MCF 10A (cell line): Measurements from ENCODE around the gene ULBP2. TPM values are rescaled to one million over a fixed set of nuclear protein-coding genes. Genes with fewer than 3 reads are reported as not detected.
"Not testable (repeated sequence)": the region's sequence is repeated elsewhere in the genome, so short reads cannot be mapped to it uniquely, and the experiment has no call there.

Experiments used
- BruUV-seq: library from RNA; stranded (reverse); fragments of 400-500 nt; replicated peaks from 2 replicates; lab custom pipeline; 2021; lab: Mats Ljungman, UMichigan
- CTCF ChIA-PET: fragments of 300-600 bp; sonication (Branson Sonifier 250); formaldehyde crosslinking; extraction: SDS; loops from one replicate; lab custom pipeline; 2021; ENCODE audit warnings: antibody characterized with exemption, inconsistent platforms; lab: Yijun Ruan, JAX
- POLR2A ChIA-PET: fragments of 300-600, 350-650 bp; sonication (Branson Sonifier 250); formaldehyde crosslinking; extraction: SDS; loops from one replicate; lab custom pipeline; 2020; ENCODE audit warnings: antibody characterized with exemption, inconsistent platforms; lab: Yijun Ruan, JAX
- DNase-seq: peaks from one replicate; pipeline ENCODE4 v3.0.0-alpha.2; 2018; ENCODE audit not compliant: unreplicated experiment
- H3K27ac Mint-ChIP-seq: one replicate; pipeline ENCODE4 v1.8.0; 2022; ENCODE audit warnings: mild to moderate bottlenecking, low read depth, mixed read lengths; ENCODE audit not compliant: unreplicated experiment
- H3K27me3 Mint-ChIP-seq: one replicate; pipeline ENCODE4 v1.8.0; 2022; ENCODE audit warnings: mixed read lengths; ENCODE audit not compliant: insufficient read depth, unreplicated experiment
- H3K36me3 Mint-ChIP-seq: one replicate; pipeline ENCODE4 v1.8.0; 2022; ENCODE audit warnings: mild to moderate bottlenecking, moderate library complexity, mixed read lengths; ENCODE audit not compliant: insufficient read depth, unreplicated experiment
- H3K4me1 Mint-ChIP-seq: one replicate; pipeline ENCODE4 v1.8.0; 2022; ENCODE audit warnings: mixed read lengths; ENCODE audit not compliant: insufficient read depth, unreplicated experiment
- H3K4me3 Mint-ChIP-seq: one replicate; pipeline ENCODE4 v1.8.0; 2022; ENCODE audit warnings: mild to moderate bottlenecking, moderate library complexity, mixed read lengths; ENCODE audit not compliant: unreplicated experiment
- H3K9me3 Mint-ChIP-seq: one replicate; pipeline ENCODE4 v1.8.0; 2022; ENCODE audit warnings: mixed read lengths; ENCODE audit not compliant: unreplicated experiment
- CTCF ChIP-seq: fragments of 200-600 bp; IDR thresholded peaks from one replicate; pipeline ENCODE4 v1.8.0; 2022; ENCODE audit warnings: antibody characterized with exemption, mild to moderate bottlenecking; ENCODE audit not compliant: unreplicated experiment
- intact Hi-C: fragments of 100-400 bp; cut with micrococcal nuclease; formaldehyde crosslinking; loops from 2 replicates; pipeline ENCODE4 v1.14.1; 2022
- total RNA-seq: library from RNA; stranded (reverse); gene quantifications from 2 replicates; pipeline ENCODE4 v1.2.3, GENCODE V29; 2022

The ULBP2 gene
- total RNA-seq, 1 experiment from 2014 or later: 3.1 TPM

GRCh38 chr6:149939909-149940671 is 1.7 kb upstream of the ULBP2 start:
- H3K9me3 Mint-ChIP-seq: no peaks in the 10 kb centered on the region
- no peak for DNase-seq
- no peak overlapping the region for H3K27ac Mint-ChIP-seq
- CTCF ChIA-PET: interaction anchor here (0.6 to 1.3 kb wide), 2 partner anchors 22 to 77 kb away, joined by 3 to 5 read pairs; no protein-coding TSS in a partner anchor
- no peak overlapping the region for H3K4me3 Mint-ChIP-seq
- no peak for TF ChIP-seq CTCF
- intact Hi-C loops: loop anchor here (5.0 kb wide), 1 partner anchor 397 kb away; no protein-coding TSS in a partner anchor
- no TSS peak for BruUV-seq
- H3K4me1 Mint-ChIP-seq: peaks cover 15% of the 10 kb centered on the region
- H3K27me3 Mint-ChIP-seq: peaks cover 10% of the 10 kb centered on the region
- POLR2A ChIA-PET: no interaction called here
- no peaks in the 10 kb centered on the region for H3K36me3 Mint-ChIP-seq

- Mint-ChIP-seq H3K27ac (no peak overlapping the region), H3K27me3 (peaks cover 10% of the 10 kb centered on the region), H3K4me3 (no peak overlapping the region), H3K4me1 (peaks cover 11% of the 10 kb centered on the region), H3K36me3 (no peaks in the 10 kb centered on the region), H3K9me3 (no peaks in the 10 kb centered on the region)
- POLR2A ChIA-PET: no interaction called here
- BruUV-seq: no TSS peak
- DNase-seq: no peak
- TF ChIP-seq CTCF: no peak
- CTCF ChIA-PET: interaction anchor here (0.6 to 1.3 kb wide), 2 partner anchors 21 to 76 kb away, joined by 3 to 5 read pairs; no protein-coding TSS in a partner anchor
- intact Hi-C loops: no loop called here
These were observed 1.2 kb upstream of the ULBP2 start for GRCh38 chr6:149940672-149940982.

GRCh38 chr6:149942461-149942829 is 631 bp downstream of the ULBP2 start:
- Mint-ChIP-seq H3K9me3 (no peaks in the 10 kb centered on the region), H3K4me1 (peaks cover 11% of the 10 kb centered on the region), H3K27me3 (peaks cover 10% of the 10 kb centered on the region), H3K27ac (no peak overlapping the region), H3K36me3 (peaks cover 6% of the 10 kb centered on the region), H3K4me3 (peak overlapping the region; percentile 81)
- TF ChIP-seq CTCF: no peak
- no TSS peak for BruUV-seq
- ChIA-PET POLR2A (no interaction called here), CTCF (interaction anchor here (1.3 kb wide), 1 partner anchor 108 kb away, joined by 3 read pairs; no protein-coding TSS in a partner anchor)
- intact Hi-C loops: no loop called here
- no peak for DNase-seq

- H3K27ac Mint-ChIP-seq, H3K9me3 Mint-ChIP-seq, POLR2A ChIA-PET, intact Hi-C loops, BruUV-seq, H3K27me3 Mint-ChIP-seq, DNase-seq: not testable (repeated sequence)
- Mint-ChIP-seq H3K4me1 (peaks cover 11% of the 10 kb centered on the region), H3K4me3 (peak overlapping the region; percentile 81), H3K36me3 (peaks cover 12% of the 10 kb centered on the region)
- CTCF ChIA-PET: interaction anchor here (1.3 kb wide), 1 partner anchor 109 kb away, joined by 3 read pairs; no protein-coding TSS in a partner anchor
These were observed 1.5 kb downstream of the ULBP2 start for GRCh38 chr6:149943321-149943720.

- DNase-seq, H3K9me3 Mint-ChIP-seq, intact Hi-C loops, POLR2A ChIA-PET, CTCF ChIA-PET, BruUV-seq, H3K4me1 Mint-ChIP-seq, H3K27ac Mint-ChIP-seq, H3K4me3 Mint-ChIP-seq, H3K27me3 Mint-ChIP-seq: not testable (repeated sequence)
- H3K36me3 Mint-ChIP-seq: peaks cover 12% of the 10 kb centered on the region
These were observed 3.5 kb downstream of the ULBP2 start for GRCh38 chr6:149945276-149945675.

- intact Hi-C loops, CTCF ChIA-PET, H3K27me3 Mint-ChIP-seq, POLR2A ChIA-PET, H3K4me3 Mint-ChIP-seq, H3K9me3 Mint-ChIP-seq, BruUV-seq, H3K27ac Mint-ChIP-seq, H3K4me1 Mint-ChIP-seq, DNase-seq: not testable (repeated sequence)
- H3K36me3 Mint-ChIP-seq: peaks cover 12% of the 10 kb centered on the region
These were observed 4.8 kb downstream of the ULBP2 start for GRCh38 chr6:149946631-149947030.

- H3K27ac Mint-ChIP-seq, H3K4me3 Mint-ChIP-seq, intact Hi-C loops, H3K4me1 Mint-ChIP-seq, POLR2A ChIA-PET, BruUV-seq, DNase-seq, H3K9me3 Mint-ChIP-seq, CTCF ChIA-PET: not testable (repeated sequence)
- Mint-ChIP-seq H3K36me3 (peaks cover 12% of the 10 kb centered on the region), H3K27me3 (peaks cover 16% of the 10 kb centered on the region)
These were observed 5.7 kb downstream of the ULBP2 start for GRCh38 chr6:149947533-149947932.
